Stimulated activated CD4-positive, alpha-beta T cell treated with anti-CD3 and anti-CD28 coated beads, Interleukin-1b, Interleukin-23, amount 100 ng/mL, for 48 hours (primary cell): ENCODE data around the gene IPO8.
"Not testable (repeated sequence)": the region's sequence is repeated elsewhere in the genome, so short reads cannot be mapped to it uniquely, and the experiment has no call there.

Experiments used
- DNase-seq: peaks from one replicate; pipeline ENCODE4 v3.0.0-alpha.2; 2020

Gene IPO8

DNA sequence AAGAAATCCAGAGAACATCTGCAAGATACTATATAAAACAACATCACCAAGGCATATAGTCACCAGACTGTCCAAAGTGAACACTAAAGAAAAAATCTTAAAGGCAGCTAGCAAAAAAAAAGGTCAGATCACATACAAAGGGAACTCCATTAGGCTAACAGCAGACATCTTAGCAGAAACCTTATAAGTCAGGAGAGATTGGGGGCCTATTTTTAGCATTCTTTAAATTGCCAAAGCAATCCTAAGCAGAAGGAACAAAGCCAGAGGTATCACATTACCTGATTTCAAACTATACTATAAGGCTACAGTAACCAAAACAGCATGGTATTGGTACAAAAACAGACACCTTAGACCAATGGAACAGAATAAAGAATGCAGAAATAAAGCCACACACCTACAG, 92.5 kb downstream of the IPO8 start:
- no peak for DNase-seq

DNA sequence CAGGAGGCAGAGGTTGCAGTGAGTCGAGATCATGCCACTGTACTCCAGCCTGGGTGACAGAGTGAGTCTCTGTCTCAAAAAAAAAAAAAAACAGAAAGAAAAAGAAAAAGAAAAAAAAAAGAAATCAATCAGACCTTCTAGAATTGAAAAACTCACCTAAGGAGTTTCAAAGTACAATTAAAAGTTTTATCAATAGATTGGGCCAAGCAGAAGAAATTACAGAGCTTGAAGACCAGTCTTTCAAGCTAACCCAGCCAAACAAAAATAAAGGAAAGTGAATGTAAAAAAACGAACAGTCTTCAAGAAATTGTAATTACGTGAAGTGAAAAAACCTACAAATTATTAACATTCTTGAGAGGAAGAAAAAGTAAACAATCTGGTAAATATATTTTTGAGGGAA, 93.0 kb downstream of the IPO8 start:
- no peak for DNase-seq

DNA sequence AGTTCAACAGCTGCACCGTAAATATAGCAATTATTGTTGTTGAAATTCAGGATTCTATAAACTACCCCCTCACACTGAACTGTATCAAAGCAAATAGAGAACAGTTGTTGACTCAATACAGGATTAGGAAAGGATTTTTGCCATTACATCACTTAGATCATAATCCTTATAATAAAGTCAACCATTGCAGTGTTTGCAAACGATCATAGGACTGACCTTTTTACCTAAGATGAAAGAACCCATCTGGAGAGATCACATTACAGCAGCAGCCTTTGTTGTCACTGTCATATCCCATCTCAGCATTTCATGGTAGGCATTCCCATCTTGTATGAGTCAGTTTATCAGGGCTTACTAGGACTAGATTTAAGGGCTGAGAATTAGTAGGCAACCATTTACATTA, 96.1 kb downstream of the IPO8 start:
- no peak for DNase-seq

DNA sequence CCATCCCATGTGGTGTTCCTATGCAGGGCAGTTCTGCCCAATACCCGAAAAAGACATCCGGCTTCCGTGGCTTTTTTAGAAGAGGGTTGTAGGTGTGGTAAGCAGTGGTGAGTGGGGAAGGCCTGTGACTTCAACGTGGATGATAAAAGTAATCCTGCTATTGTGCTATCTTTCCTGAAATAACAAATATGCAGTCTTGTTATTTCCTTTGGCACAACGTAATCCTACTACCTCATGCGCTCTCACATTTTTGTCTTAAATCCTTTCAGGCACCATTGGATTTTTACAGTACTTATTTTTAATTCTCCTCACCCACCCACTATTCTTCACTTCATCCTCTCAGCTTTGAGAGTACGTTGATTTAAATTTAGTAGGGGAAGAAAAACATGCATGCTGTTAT, 96.8 kb downstream of the IPO8 start:
- DNase-seq, result no peak

DNA sequence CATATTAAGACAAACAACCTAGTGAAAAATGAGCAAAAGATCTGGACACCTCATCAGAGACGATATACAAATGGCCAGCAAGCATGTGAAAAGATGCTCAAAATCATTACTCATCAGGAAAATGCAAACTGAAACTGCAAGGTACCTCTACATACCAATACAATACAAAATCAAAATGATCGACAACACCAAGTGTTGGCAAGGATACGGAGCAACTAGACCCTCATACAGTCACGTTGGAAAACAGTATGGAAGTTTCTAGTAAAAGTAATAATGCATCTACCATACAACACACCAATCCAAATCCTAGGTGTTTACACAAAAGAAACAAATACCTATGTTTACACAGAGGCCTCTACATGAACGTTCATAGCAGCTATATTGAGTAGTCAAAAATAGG, 99.9 kb downstream of the IPO8 start:
- DNase-seq, result no peak

DNA sequence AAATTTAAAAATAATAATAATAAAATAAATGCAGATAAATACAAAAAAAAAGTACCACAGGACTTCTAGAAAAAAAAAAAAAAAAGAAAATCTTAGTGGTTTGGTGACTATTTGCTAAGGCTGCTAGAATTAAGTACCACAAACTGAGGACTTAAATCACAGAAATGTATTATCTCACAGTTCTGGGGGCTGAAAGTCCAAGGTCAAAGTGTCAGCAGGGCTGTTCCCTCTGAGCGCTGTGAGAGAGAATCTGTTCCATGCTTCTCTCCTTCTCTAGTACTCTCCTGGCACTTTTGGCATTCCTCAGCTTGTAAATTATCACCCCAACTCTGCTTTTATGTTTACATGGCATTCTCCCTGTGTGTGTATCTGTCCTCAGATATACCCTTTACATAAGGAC, 101.2 kb downstream of the IPO8 start:
- DNase-seq, result no peak

DNA sequence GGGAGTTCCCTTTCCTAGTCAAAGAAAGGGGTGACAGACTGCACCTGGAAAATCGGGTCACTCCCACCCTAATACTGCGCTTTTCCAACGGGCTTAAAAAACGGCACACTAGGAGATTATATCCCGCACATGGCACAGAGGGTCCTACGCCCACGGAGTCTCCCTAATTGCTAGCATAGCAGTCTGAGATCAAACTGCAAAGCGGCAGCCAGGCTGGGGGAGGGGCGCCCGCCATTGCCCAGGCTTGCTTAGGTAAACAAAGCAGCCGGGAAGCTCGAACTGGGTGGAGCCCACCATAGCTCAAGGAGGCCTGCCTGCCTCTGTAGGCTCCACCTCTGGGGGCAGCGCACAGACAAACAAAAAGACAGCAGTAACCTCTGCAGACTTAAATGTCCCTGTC, 107.1 kb downstream of the IPO8 start:
- DNase-seq, result not testable (repeated sequence)

DNA sequence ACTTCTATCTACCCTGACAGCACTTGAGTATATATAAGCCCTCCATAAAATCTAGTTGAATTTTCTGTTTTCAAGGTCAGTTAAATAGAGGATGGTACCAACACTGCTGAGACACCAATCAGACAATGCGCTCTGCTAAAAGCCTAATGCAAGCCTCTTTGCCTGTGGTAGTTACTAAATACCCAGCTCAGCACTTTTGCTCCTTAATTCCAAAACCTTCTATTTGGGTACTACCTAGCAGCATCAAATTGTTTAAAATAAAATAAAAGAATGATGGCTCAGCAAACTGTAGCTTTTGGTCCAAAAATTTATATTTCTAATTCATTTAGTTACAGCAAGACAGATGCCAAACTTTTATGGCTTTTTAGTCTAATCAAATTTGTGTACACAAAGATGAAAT, 107.9 kb downstream of the IPO8 start:
- DNase-seq, result no peak

DNA sequence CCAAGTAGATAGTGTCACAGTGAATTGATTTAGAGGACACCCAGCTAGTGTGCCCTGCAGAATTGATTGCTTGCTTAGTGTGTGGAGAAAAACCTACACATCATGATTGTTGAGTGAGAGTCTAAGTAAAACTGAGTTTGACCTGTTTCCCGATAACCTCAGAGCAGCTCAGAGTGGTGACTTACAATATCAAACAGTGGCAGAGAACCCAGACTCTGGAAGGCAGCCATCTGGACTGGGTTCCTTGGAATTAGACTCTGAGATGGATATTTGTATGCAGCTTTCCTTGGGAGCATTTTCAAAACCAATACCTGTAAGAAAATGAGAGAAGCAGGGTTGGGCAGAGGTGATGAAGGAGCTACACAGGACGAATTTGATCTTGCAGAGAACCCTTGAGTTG, 109.8 kb downstream of the IPO8 start:
- no peak for DNase-seq

DNA sequence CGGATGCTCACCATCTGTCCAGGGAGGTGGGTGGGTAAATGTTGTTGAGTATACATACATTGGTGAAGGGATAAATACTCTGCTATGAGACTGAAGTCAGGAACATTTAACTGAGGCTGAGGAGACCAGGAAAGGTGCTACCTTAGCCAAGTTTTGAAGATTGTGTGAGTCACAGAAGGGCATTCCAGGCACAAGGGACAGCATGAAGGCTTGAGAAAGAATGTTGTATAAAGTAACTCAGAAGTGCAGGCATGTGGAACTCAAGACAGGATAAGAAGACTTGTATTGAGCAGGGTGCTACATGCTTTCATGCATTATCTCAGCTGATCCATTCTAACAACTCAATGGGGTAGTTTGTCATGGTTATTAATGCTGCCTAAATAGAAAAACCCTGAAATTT, 112.7 kb downstream of the IPO8 start:
- no peak for DNase-seq

DNA sequence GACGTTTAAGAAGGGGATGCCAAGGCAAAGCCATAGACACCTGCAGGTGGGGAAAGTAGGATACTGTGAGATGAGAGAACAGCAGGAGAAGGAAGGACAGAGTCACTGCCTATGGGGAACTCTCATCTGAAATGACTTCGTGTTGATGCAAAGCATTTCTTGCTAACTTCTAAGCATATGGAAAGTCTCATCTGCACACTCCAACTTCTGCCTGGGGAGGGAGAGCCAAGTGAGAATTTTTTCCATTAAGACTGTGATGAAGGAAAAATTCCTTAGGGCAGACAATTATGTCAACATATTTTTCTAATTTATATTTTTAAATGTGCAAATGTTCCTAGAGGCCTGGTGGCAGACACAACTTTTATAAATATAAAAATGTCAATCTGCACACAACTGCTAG, 115.3 kb downstream of the IPO8 start:
- no peak for DNase-seq
